IMR-90 (cell line): Measurements from ENCODE around the gene BCL2. TPM values are rescaled to one million over a fixed set of nuclear protein-coding genes. Genes with fewer than 3 reads are reported as not detected.

Experiments
- ATAC-seq: fragments of 200-7000 bp; cut with Tn5 transposase; 2 replicates; pipeline ENCODE4 v1.9.1; 2020; ENCODE audit warnings: low read depth, mild to moderate bottlenecking, moderate library complexity
- BruUV-seq: library from RNA; stranded (reverse); fragments of 400-500 nt; replicated peaks from 2 replicates; lab custom pipeline; 2021; lab: Mats Ljungman, UMichigan
- CTCF ChIA-PET: fragments of 300-600 bp; formaldehyde crosslinking; extraction: SDS; loops from one replicate; lab custom pipeline; 2021; ENCODE audit warnings: antibody characterized with exemption; lab: Yijun Ruan, JAX
- POLR2A ChIA-PET: fragments of 300-600 bp; sonication (Branson Sonifier 250); formaldehyde crosslinking; loops from one replicate; lab custom pipeline; 2022; ENCODE audit warnings: antibody characterized with exemption; ENCODE audit not compliant: unreplicated experiment; lab: Charles Lee
- DNase-seq: peaks from one replicate; pipeline ENCODE4 v3.0.0; 2013
- H2AFZ ChIP-seq: replicated peaks from 2 replicates; pipeline ENCODE3; 2013; ENCODE audit warnings: low read length, mild to moderate bottlenecking; ENCODE audit not compliant: poor library complexity
- H2AK5ac ChIP-seq: 2 replicates; pipeline ENCODE4 v1.6.1; 2013; ENCODE audit warnings: low read depth, low read length, inconsistent platforms
- H2AK9ac ChIP-seq: replicated peaks from 2 replicates; pipeline ENCODE3; 2013; ENCODE audit warnings: mild to moderate bottlenecking, low read depth, low read length, moderate library complexity; ENCODE audit not compliant: poor library complexity
- H2BK120ac ChIP-seq: 2 replicates; pipeline ENCODE4 v1.6.1; 2013; ENCODE audit warnings: low read depth, low read length, inconsistent platforms
- H2BK15ac ChIP-seq: 3 replicates; pipeline ENCODE4 v1.6.1; 2013; ENCODE audit warnings: low read depth, low read length, inconsistent platforms
- H2BK20ac ChIP-seq: 2 replicates; pipeline ENCODE4 v1.6.1; 2013; ENCODE audit warnings: low read depth, mild to moderate bottlenecking, inconsistent platforms, low read length, moderate library complexity
- H2BK5ac ChIP-seq: 2 replicates; pipeline ENCODE4 v1.6.1; 2013; ENCODE audit warnings: mild to moderate bottlenecking, low read depth, low read length, inconsistent platforms; ENCODE audit not compliant: poor library complexity, severe bottlenecking
- H3K14ac ChIP-seq: replicated peaks from 2 replicates; pipeline ENCODE4 v1.6.1; 2013; ENCODE audit warnings: low read depth, low read length, inconsistent platforms
- H3K18ac ChIP-seq: 2 replicates; pipeline ENCODE4 v1.6.1; 2013; ENCODE audit warnings: low read depth, low read length, control low read depth
- H3K23ac ChIP-seq: 2 replicates; pipeline ENCODE4 v1.6.1; 2013; ENCODE audit warnings: low read depth, low read length, inconsistent platforms
- H3K27ac ChIP-seq: 2 replicates; pipeline ENCODE4 v1.5.1; 2013; ENCODE audit warnings: mild to moderate bottlenecking, control low read depth, low read length; ENCODE audit not compliant: insufficient read depth
- H3K27me3 ChIP-seq: 2 replicates; pipeline ENCODE4 v1.6.1; 2013; ENCODE audit warnings: low read length; ENCODE audit not compliant: control insufficient read depth, insufficient read depth
- H3K36me3 ChIP-seq: 2 replicates; pipeline ENCODE4 v1.6.1; 2013; ENCODE audit warnings: low read length, mixed read lengths; ENCODE audit not compliant: control insufficient read depth, insufficient read depth
- H3K4ac ChIP-seq: 2 replicates; pipeline ENCODE4 v1.6.1; 2013; ENCODE audit warnings: low read depth, low read length, inconsistent platforms
- H3K4me1 ChIP-seq: 2 replicates; pipeline ENCODE4 v1.6.1; 2013; ENCODE audit warnings: low read length, mixed read lengths; ENCODE audit not compliant: control insufficient read depth, insufficient read depth
- H3K4me2 ChIP-seq: 2 replicates; pipeline ENCODE4 v1.6.1; 2013; ENCODE audit warnings: low read depth, mild to moderate bottlenecking, control low read depth, low read length, moderate library complexity
- H3K4me3 ChIP-seq: 2 replicates; pipeline ENCODE4 v1.5.1; 2013; ENCODE audit warnings: low read depth, mild to moderate bottlenecking, control low read depth, low read length, moderate library complexity; ENCODE audit not compliant: insufficient read depth
- H3K56ac ChIP-seq: 2 replicates; pipeline ENCODE4 v1.6.1; 2013; ENCODE audit warnings: low read length, inconsistent platforms; ENCODE audit not compliant: insufficient read depth; ENCODE audit errors: extremely low read depth
- H3K79me1 ChIP-seq, 2 experiments: 2 replicates each; pipeline ENCODE4 v1.6.1; 2013; ENCODE audit warnings: low read length in 2 of 2, inconsistent platforms in 1 of 2, low read depth in 1 of 2
- H3K9ac ChIP-seq: 2 replicates; pipeline ENCODE4 v1.6.1; 2013; ENCODE audit warnings: low read depth, low read length, control low read depth
- H3K9me1 ChIP-seq: 2 replicates; pipeline ENCODE4 v1.6.1; 2013; ENCODE audit warnings: low read length, inconsistent platforms; ENCODE audit not compliant: insufficient read depth
- H3K9me3 ChIP-seq: 2 replicates; pipeline ENCODE4 v1.6.1; 2013; ENCODE audit warnings: low read length; ENCODE audit not compliant: control insufficient read depth, insufficient read depth
- H4K20me1 ChIP-seq: 2 replicates; pipeline ENCODE4 v1.6.1; 2013; ENCODE audit warnings: low read length, inconsistent platforms; ENCODE audit not compliant: insufficient read depth
- H4K5ac ChIP-seq: 2 replicates; pipeline ENCODE4 v1.6.1; 2013; ENCODE audit warnings: mild to moderate bottlenecking, low read depth, low read length, control low read depth
- H4K8ac ChIP-seq, 2 experiments: 2 replicates each; pipeline ENCODE4 v1.6.1; 2013; ENCODE audit warnings: low read depth in 2 of 2, low read length in 2 of 2, control low read depth in 1 of 2, inconsistent platforms in 1 of 2
- H4K91ac ChIP-seq: 2 replicates; pipeline ENCODE4 v1.6.1; 2013; ENCODE audit warnings: low read depth, low read length, inconsistent platforms; ENCODE audit not compliant: insufficient read depth
- POLR2A ChIP-seq: IDR thresholded peaks from 2 replicates; pipeline ENCODE4 v1.6.1; 2012; ENCODE audit warnings: mild to moderate bottlenecking, low read depth, low read length
- WGBS, 2 experiments: methylation state at CpG; one replicate each; pipeline versions ENCODE4 v1.1.5 to v1.1.7; 2013; ENCODE audit warnings: missing lambda C conversion rate in 2 of 2; ENCODE audit not compliant: insufficient read length in 1 of 2; ENCODE audit errors: extremely low coverage in 2 of 2; 5-methylcytosine and 5-hydroxymethylcytosine counted together
- dilution Hi-C: fragments of 300-500 bp; cut with HindIII; formaldehyde crosslinking; loops from one replicate; pipeline ENCODE4 v1.14.3; 2018; ENCODE audit warnings: low sequenced_read_pairs; ENCODE audit not compliant: unreplicated experiment
- in situ Hi-C: fragments of 300-500 bp; cut with MboI; formaldehyde crosslinking; loops from 3 replicates; pipeline ENCODE4 v1.14.3; 2019; ENCODE audit warnings: low sequenced_read_pairs, inconsistent platforms, mixed read lengths
- intact Hi-C: fragments of 100-400 bp; cut with micrococcal nuclease; formaldehyde crosslinking; loops from 2 replicates; pipeline ENCODE4 v1.10.0; 2022
- polyA plus RNA-seq, 3 experiments: library from polyadenylated mRNA; depleted of rRNA; stranded (reverse); fragments of >200 nt; gene quantifications; 2 replicates each; pipeline ENCODE4 v1.2.3, GENCODE V29; 2012; ENCODE audit warnings: low replicate concordance in 1 of 3
- total RNA-seq: library from RNA; depleted of rRNA; stranded (reverse); fragments of >200 nt; gene quantifications from 2 replicates; pipeline ENCODE4 v1.2.3, GENCODE V29; 2012

The BCL2 gene
- total and polyA plus RNA-seq, 2 of the 4 experiments (the other 2 are of a cell fraction) = 0.24 to 0.54 TPM

GRCh38 chr18:63132819-63133200, 186.8 kb downstream of the BCL2 start:
- Histone ChIP-seq H3K4me2 (no peak overlapping the region), H3K27me3 (peaks cover 21% of the 10 kb centered on the region), H3K79me1 (no peaks in the 10 kb centered on the region), H4K20me1 (no peaks in the 10 kb centered on the region), H3K4ac (no peak overlapping the region), H2AFZ (no peak overlapping the region), H2AK5ac (no peak overlapping the region), H2BK20ac (no peak overlapping the region), H4K5ac (no peak overlapping the region), H3K27ac (no peak overlapping the region), H3K9ac (no peak overlapping the region), H2BK5ac (no peak overlapping the region), H3K36me3 (no peaks in the 10 kb centered on the region), H3K56ac (no peak overlapping the region), H3K9me3 (no peaks in the 10 kb centered on the region), H3K14ac (no peak overlapping the region), H2BK120ac (no peak overlapping the region), H4K8ac (no peak overlapping the region), H3K23ac (no peak overlapping the region), H3K18ac (no peak overlapping the region), H3K4me1 (no peaks in the 10 kb centered on the region), H2BK15ac (no peak overlapping the region), H3K4me3 (no peak overlapping the region), H2AK9ac (no peak overlapping the region), H4K91ac (no peak overlapping the region), H3K9me1 (no peaks in the 10 kb centered on the region)
- WGBS, 2 experiments = 50% methylated on average over 1 of the region's 8 CpGs; no CpG with 5 or more reads in 1 of the 2 experiments
- no peak for DNase-seq
- dilution Hi-C loops = no loop called here
- CTCF ChIA-PET = interaction anchor here (0.5 to 2.6 kb wide), 4 partner anchors 78 to 306 kb away, joined by 3 to 20 read pairs (median 6); no protein-coding TSS in a partner anchor
- no peak for TF ChIP-seq POLR2A
- BruUV-seq = no TSS peak
- in situ Hi-C loops = loop anchor here (5.0 kb wide), 1 partner anchor 184 kb away; the partner anchor contains the start of gene BCL2
- ATAC-seq = no peak
- intact Hi-C loops = no loop called here
- POLR2A ChIA-PET = no interaction called here
